Measurements from ENCODE around the gene STON1. TPM values are rescaled to one million over a fixed set of nuclear protein-coding genes. Genes with fewer than 3 reads are reported as not detected.
A peak's percentile ranks its signal among the peaks of the same experiment; 100 is the strongest.

The STON1 gene, protein sequence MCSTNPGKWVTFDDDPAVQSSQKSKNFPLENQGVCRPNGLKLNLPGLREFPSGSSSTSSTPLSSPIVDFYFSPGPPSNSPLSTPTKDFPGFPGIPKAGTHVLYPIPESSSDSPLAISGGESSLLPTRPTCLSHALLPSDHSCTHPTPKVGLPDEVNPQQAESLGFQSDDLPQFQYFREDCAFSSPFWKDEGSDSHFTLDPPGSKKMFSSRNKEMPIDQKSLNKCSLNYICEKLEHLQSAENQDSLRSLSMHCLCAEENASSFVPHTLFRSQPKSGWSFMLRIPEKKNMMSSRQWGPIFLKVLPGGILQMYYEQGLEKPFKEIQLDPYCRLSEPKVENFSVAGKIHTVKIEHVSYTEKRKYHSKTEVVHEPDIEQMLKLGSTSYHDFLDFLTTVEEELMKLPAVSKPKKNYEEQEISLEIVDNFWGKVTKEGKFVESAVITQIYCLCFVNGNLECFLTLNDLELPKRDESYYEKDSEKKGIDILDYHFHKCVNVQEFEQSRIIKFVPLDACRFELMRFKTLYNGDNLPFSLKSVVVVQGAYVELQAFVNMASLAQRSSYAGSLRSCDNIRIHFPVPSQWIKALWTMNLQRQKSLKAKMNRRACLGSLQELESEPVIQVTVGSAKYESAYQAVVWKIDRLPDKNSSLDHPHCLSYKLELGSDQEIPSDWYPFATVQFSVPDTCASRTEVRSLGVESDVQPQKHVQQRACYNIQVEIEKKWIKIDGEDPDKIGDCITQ
- total RNA-seq (10.0 TPM), polyA plus RNA-seq (ENCODE audit: insufficient read depth in 1 of 8, insufficient read length in 8 of 8, low replicate concordance in 1 of 8) (10 to 100 TPM in 5 of 8 donors, 1 to 10 TPM in 3; 8.8 to 12.9 (median 10.1) TPM)
- long read RNA-seq, donor 1, full-length matches to known transcripts = 2 of 2 reads
- long read RNA-seq, donor 1, partial matches to known transcripts = 0 of 2 reads
- long read RNA-seq, donor 1, other reads (novel, unspliced or antisense) = 0 of 2 reads
- long read RNA-seq, donor 2 = 0 reads
- long read RNA-seq, donor 3, full-length matches to known transcripts = 2 of 2 reads
- long read RNA-seq, donor 3, partial matches to known transcripts = 0 of 2 reads
- long read RNA-seq, donor 3, other reads (novel, unspliced or antisense) = 0 of 2 reads
- long read RNA-seq, donor 4, full-length matches to known transcripts = 1 of 1 reads
- long read RNA-seq, donor 4, partial matches to known transcripts = 0 of 1 reads
- long read RNA-seq, donor 4, other reads (novel, unspliced or antisense) = 0 of 1 reads
- long read RNA-seq, donor 5, full-length matches to known transcripts = 4 of 4 reads
- long read RNA-seq, donor 5, partial matches to known transcripts = 0 of 4 reads
- long read RNA-seq, donor 5, other reads (novel, unspliced or antisense) = 0 of 4 reads
- long read RNA-seq, donor 6, full-length matches to known transcripts = 2 of 2 reads
- long read RNA-seq, donor 6, partial matches to known transcripts = 0 of 2 reads
- long read RNA-seq, donor 6, other reads (novel, unspliced or antisense) = 0 of 2 reads
- long read RNA-seq, donor 7, full-length matches to known transcripts = 2 of 2 reads
- long read RNA-seq, donor 7, partial matches to known transcripts = 0 of 2 reads
- long read RNA-seq, donor 7, other reads (novel, unspliced or antisense) = 0 of 2 reads
- long read RNA-seq, donor 8 = 0 reads
- long read RNA-seq, donor 9 = 0 reads
- long read RNA-seq, donor 10 = 0 reads
- long read RNA-seq, donor 11 = 0 reads

- H3K27me3 ChIP-seq (ENCODE audit: control insufficient read depth, insufficient read depth, low read length) = no peaks in the 10 kb centered on the region
- H3K36me3 ChIP-seq (ENCODE audit: control insufficient read depth, insufficient read depth, low read length) = no peaks in the 10 kb centered on the region
- WGBS (ENCODE audit: insufficient coverage) = 0% methylated on average over 46 of the region's 62 CpGs
- DNase-seq = peak; percentile 80
- H3K4me1 ChIP-seq (ENCODE audit: control insufficient read depth, insufficient read depth, low read length) = peaks cover 32% of the 10 kb centered on the region
- no peaks in the 10 kb centered on the region for H3K9me3 ChIP-seq (replicated peaks; ENCODE audit: control insufficient read depth, low read depth, low read length)
- peak within 1 kb of the TSS; percentile 76 for H3K27ac ChIP-seq (ENCODE audit: low read length)
- H3K4me3 ChIP-seq (ENCODE audit: low read length) = peak within 1 kb of the TSS; percentile 89
Observed at GRCh38 chr2:48530033-48530811, at the start of gene STON1. STON1 (plus strand) TSS chr2:48530154; CDS start chr2:48580634, 50,480 bp downstream.

DNA sequence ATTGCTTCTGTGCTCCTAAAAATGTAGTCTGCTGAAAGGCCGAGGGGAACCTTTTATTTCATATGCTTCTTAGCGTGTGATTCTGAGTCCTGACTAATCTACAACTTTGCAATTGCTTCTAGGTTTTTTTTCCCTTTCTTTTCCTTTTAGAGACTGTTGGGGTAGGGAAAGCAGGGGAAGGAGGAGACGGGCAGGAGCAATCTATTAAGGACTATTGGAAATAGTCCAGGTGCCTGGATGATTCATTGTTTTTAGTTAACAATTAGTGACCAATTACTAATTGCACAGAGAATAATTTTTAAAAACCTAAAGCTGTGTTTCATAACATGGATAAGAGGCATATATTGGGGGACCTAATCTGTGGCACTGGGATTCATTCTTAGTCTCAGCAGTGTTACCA, 49.4 kb upstream of the STON1 start:
- Histone ChIP-seq H3K4me3 (ENCODE audit: low read length) (no peak overlapping the region), H3K4me1 (ENCODE audit: control insufficient read depth, insufficient read depth, low read length) (peaks cover 6% of the 10 kb centered on the region), H3K27me3 (ENCODE audit: control insufficient read depth, insufficient read depth, low read length) (no peaks in the 10 kb centered on the region), H3K36me3 (ENCODE audit: control insufficient read depth, insufficient read depth, low read length) (peaks cover 18% of the 10 kb centered on the region), H3K9me3 (replicated peaks; ENCODE audit: control insufficient read depth, low read depth, low read length) (no peaks in the 10 kb centered on the region), H3K27ac (ENCODE audit: low read length) (no peak overlapping the region)
- WGBS (ENCODE audit: insufficient coverage) = no CpG with 5 or more reads among the region's 3 CpGs
- no peak for DNase-seq

- Histone ChIP-seq H3K36me3 (ENCODE audit: control insufficient read depth, insufficient read depth, low read length) (peaks cover 20% of the 10 kb centered on the region), H3K4me1 (ENCODE audit: control insufficient read depth, insufficient read depth, low read length) (peaks cover 6% of the 10 kb centered on the region), H3K27me3 (ENCODE audit: control insufficient read depth, insufficient read depth, low read length) (no peaks in the 10 kb centered on the region), H3K4me3 (ENCODE audit: low read length) (no peak overlapping the region), H3K9me3 (replicated peaks; ENCODE audit: control insufficient read depth, low read depth, low read length) (no peaks in the 10 kb centered on the region), H3K27ac (ENCODE audit: low read length) (peak overlapping the region; percentile 43)
- WGBS (ENCODE audit: insufficient coverage) = no CpG with 5 or more reads among the region's 1 CpG
- peak; percentile 90 for DNase-seq
Observed at GRCh38 chr2:48482313-48482712, 47.6 kb upstream of the STON1 start.

DNA sequence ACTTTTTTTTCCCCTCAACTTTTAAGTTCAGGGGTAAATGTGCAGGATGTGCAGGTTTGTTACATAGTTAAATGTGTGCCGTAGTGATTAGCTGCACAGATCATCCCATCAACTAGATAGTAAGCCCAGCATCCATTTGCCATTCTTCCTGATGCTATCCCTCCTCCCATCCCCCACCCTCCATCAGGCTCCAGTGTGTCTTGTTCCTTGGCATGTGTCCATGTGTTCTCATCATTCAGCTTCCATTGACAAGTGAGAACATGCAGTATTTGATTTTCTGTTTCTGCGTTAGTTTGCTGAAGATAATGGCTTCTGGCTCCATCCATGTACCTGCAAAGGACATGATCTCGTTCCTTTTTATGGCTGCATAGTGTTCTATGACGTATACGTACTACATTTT, 47.2 kb upstream of the STON1 start:
- H3K9me3 ChIP-seq (replicated peaks; ENCODE audit: control insufficient read depth, low read depth, low read length) = no peaks in the 10 kb centered on the region
- no peak overlapping the region for H3K4me3 ChIP-seq (ENCODE audit: low read length)
- H3K27me3 ChIP-seq (ENCODE audit: control insufficient read depth, insufficient read depth, low read length) = no peaks in the 10 kb centered on the region
- peak; percentile 51 for DNase-seq
- peaks cover 6% of the 10 kb centered on the region for H3K4me1 ChIP-seq (ENCODE audit: control insufficient read depth, insufficient read depth, low read length)
- no CpG with 5 or more reads among the region's 5 CpGs for WGBS (ENCODE audit: insufficient coverage)
- no peak overlapping the region for H3K27ac ChIP-seq (ENCODE audit: low read length)
- peaks cover 20% of the 10 kb centered on the region for H3K36me3 ChIP-seq (ENCODE audit: control insufficient read depth, insufficient read depth, low read length)

GRCh38 chr2:48483506-48483905, 46.4 kb upstream of the STON1 start:
- H3K36me3 ChIP-seq (ENCODE audit: control insufficient read depth, insufficient read depth, low read length) = peaks cover 13% of the 10 kb centered on the region
- H3K9me3 ChIP-seq (replicated peaks; ENCODE audit: control insufficient read depth, low read depth, low read length) = no peaks in the 10 kb centered on the region
- no peak overlapping the region for H3K27ac ChIP-seq (ENCODE audit: low read length)
- peaks cover 6% of the 10 kb centered on the region for H3K4me1 ChIP-seq (ENCODE audit: control insufficient read depth, insufficient read depth, low read length)
- peak; percentile 33 for DNase-seq
- H3K27me3 ChIP-seq (ENCODE audit: control insufficient read depth, insufficient read depth, low read length) = no peaks in the 10 kb centered on the region
- no CpG with 5 or more reads among the region's 4 CpGs for WGBS (ENCODE audit: insufficient coverage)
- no peak overlapping the region for H3K4me3 ChIP-seq (ENCODE audit: low read length)

GRCh38 chr2:48483916-48484315, 46.0 kb upstream of the STON1 start:
- Histone ChIP-seq H3K9me3 (replicated peaks; ENCODE audit: control insufficient read depth, low read depth, low read length) (no peaks in the 10 kb centered on the region), H3K36me3 (ENCODE audit: control insufficient read depth, insufficient read depth, low read length) (peaks cover 11% of the 10 kb centered on the region), H3K27me3 (ENCODE audit: control insufficient read depth, insufficient read depth, low read length) (no peaks in the 10 kb centered on the region), H3K4me1 (ENCODE audit: control insufficient read depth, insufficient read depth, low read length) (peaks cover 6% of the 10 kb centered on the region), H3K4me3 (ENCODE audit: low read length) (no peak overlapping the region), H3K27ac (ENCODE audit: low read length) (no peak overlapping the region)
- no peak for DNase-seq
- 50% methylated on average over 3 of the region's 6 CpGs for WGBS (ENCODE audit: insufficient coverage)

- no peak for DNase-seq
- H3K9me3 ChIP-seq (replicated peaks; ENCODE audit: control insufficient read depth, low read depth, low read length) = no peaks in the 10 kb centered on the region
- H3K4me3 ChIP-seq (ENCODE audit: low read length) = no peak overlapping the region
- no peaks in the 10 kb centered on the region for H3K27me3 ChIP-seq (ENCODE audit: control insufficient read depth, insufficient read depth, low read length)
- WGBS (ENCODE audit: insufficient coverage) = no CpG with 5 or more reads among the region's 3 CpGs
- H3K4me1 ChIP-seq (ENCODE audit: control insufficient read depth, insufficient read depth, low read length) = peaks cover under 1% of the 10 kb centered on the region
- H3K27ac ChIP-seq (ENCODE audit: low read length) = no peak overlapping the region
- peaks cover 11% of the 10 kb centered on the region for H3K36me3 ChIP-seq (ENCODE audit: control insufficient read depth, insufficient read depth, low read length)
Observed at GRCh38 chr2:48488545-48488944, 41.4 kb upstream of the STON1 start.

GRCh38 chr2:48496849-48497248, 33.1 kb upstream of the STON1 start:
- DNase-seq = no peak
- H3K27ac ChIP-seq (ENCODE audit: low read length) = no peak overlapping the region
- WGBS (ENCODE audit: insufficient coverage) = no CpG with 5 or more reads among the region's 2 CpGs
- H3K4me1 ChIP-seq (ENCODE audit: control insufficient read depth, insufficient read depth, low read length) = no peaks in the 10 kb centered on the region
- H3K36me3 ChIP-seq (ENCODE audit: control insufficient read depth, insufficient read depth, low read length) = peaks cover 28% of the 10 kb centered on the region
- no peaks in the 10 kb centered on the region for H3K27me3 ChIP-seq (ENCODE audit: control insufficient read depth, insufficient read depth, low read length)
- no peak overlapping the region for H3K4me3 ChIP-seq (ENCODE audit: low read length)
- no peaks in the 10 kb centered on the region for H3K9me3 ChIP-seq (replicated peaks; ENCODE audit: control insufficient read depth, low read depth, low read length)

All from muscle of leg (tissue), 16 donors.